Erythroblast (primary cell): Measurements from ENCODE around the gene TTC7B.

ENCODE experiments used
- DNase-seq, 2 experiments: peaks; one replicate each; lab custom pipeline; 2025; lab: John Stamatoyannopoulos, UW
- GATA1 ChIP-seq: IDR thresholded peaks from 2 replicates; pipeline ENCODE4 v1.6.1; 2011; ENCODE audit warnings: low read depth, mild to moderate bottlenecking, control low read depth, low read length, moderate library complexity
- POLR2A ChIP-seq: IDR thresholded peaks from 2 replicates; pipeline ENCODE4 v1.6.1; 2011; ENCODE audit warnings: mild to moderate bottlenecking, low read length

The TTC7B gene

DNA sequence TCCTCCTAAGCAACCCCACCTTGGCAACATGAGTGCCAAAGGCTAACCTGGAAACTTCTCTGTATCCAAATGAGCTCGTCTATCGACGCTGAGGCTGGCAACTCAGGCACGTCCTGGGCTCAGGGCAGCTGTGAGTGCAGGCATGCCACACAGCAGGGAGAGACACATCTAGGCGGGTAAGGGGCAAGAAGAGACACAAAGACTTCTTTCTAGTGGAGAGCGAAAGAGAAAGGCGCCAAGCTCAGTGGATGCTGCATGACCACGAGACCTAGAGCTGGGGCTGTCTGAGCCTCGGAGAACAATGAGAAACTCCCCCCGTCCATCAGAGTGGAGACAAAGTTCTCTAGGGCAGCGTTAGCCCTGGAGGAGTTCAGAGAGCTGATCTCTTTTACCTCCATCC is 249.0 kb downstream of the TTC7B start:
- no peak for TF ChIP-seq POLR2A
- no peak for TF ChIP-seq GATA1
- DNase-seq, result no peak

DNA sequence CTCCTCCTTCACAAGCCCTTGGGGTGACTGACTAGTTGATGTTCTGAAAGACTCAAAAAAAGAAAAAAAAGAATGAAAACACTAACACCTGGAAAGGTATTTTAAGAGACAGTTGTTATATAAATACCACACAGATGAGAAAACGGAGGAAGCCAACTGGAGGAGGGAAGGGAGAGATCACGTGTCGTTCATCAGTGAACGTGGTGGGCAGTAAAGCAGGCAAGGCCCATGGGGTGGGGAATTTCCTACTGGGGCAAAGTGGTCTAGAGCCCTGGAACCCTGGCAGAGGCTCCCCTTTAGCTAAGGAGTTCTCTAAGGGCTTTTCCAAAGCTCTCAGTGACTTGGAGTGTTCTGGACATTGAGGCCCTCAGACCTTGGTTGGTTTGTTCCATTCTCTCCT is 249.7 kb downstream of the TTC7B start:
- TF ChIP-seq GATA1 (no peak), POLR2A (no peak)
- DNase-seq, result no peak

DNA sequence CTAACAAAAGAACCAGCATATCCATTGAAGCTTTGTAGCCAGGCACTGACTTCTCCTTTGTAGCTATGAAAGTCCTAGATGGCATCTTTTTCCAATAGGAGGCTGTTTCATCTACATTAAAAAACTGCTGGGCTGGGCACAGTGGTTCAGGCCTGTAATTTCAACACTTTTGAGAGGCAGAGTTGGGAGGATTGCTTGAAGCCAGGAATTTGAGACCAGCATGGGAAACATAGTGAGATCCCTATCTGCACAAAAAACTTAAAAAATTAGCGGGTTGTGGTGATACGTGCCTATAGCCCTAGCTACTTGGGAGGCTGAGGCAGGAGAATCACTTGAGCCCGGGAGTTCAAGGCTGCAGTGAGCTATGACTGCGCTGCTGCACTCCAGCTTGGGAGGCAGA is 251.7 kb downstream of the TTC7B start:
- DNase-seq, result no peak
- no peak for TF ChIP-seq POLR2A
- TF ChIP-seq GATA1, result no peak

DNA sequence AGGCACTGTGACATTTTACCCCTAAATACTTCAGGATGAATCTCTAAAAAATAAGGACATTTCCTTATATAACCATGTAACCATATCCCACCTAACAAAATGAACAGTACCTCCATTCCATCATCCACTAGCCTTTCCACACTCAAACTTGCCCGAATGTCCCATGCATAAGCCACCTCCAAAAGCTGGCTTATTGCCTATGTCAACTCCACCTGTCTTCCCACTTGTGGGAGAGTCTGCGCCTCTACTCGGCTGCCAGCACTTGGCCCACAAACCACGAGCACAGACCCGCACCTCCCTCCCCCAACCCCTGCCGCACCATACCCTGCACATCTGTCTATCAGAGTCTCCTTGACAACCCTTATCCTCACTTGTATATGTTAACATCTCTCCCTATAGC is 253.6 kb downstream of the TTC7B start:
- TF ChIP-seq GATA1 (no peak), POLR2A (no peak)
- no peak for DNase-seq

DNA sequence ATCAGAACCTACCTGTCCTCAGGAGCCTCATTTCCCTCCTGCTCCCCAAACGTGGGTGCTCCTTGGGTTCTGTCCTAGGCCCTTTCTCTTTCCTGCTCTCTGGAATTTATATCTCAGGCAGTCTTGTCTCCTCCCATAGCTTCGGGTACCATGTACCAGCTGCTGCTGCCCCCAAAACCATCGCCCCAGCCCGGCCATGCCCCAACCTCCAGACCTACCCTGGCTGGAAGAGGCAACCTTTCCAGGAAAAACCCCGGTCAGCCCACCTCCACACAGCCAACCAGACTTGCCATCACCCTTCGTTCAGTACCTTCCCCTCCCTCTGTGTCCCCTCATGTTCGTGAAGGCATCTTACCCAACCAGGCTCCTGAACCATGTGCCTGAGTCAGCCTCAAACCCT is 254.3 kb downstream of the TTC7B start:
- no peak for TF ChIP-seq GATA1
- no peak for TF ChIP-seq POLR2A
- no peak for DNase-seq

DNA sequence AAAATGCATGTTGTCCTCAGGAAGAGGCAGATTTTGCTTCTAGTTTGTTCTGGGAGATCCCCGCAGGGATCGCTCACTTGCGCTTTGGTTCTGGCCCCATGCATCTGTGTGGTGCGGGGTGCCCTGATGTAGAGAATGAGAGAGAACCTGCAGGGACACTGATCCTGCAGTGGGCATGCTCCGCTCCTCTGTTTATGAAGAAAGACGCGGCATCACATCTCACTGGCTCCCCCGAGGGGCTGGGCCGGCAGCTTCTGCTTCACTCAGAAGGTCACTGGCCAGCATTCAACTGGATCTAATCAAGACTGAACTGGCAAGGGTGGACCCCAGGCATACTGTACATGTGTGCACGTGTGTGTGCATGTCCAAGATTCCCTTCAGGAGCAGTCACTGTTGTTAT is 255.2 kb downstream of the TTC7B start:
- TF ChIP-seq POLR2A (no peak), GATA1 (no peak)
- no peak for DNase-seq

DNA sequence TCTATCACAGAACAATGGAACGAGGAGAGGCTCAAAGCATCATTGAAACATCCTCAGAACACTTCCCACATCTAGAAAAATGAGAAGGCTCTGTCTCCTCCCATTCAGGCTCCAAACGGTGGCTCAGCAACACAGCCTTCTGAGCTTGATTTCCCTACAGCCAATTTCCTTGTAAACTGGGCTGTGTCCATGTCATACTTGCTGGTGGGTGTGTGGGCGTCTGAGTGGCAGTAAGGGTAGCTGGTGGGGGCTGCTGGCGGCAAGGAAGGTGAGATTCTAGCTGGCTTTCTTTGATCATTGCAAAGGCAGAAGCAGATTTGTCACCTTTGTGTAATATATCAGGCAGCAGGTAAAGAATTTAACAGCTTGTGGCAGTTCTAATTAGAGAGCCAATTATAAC is 255.7 kb downstream of the TTC7B start:
- no peak for DNase-seq
- TF ChIP-seq POLR2A (no peak), GATA1 (no peak)

DNA sequence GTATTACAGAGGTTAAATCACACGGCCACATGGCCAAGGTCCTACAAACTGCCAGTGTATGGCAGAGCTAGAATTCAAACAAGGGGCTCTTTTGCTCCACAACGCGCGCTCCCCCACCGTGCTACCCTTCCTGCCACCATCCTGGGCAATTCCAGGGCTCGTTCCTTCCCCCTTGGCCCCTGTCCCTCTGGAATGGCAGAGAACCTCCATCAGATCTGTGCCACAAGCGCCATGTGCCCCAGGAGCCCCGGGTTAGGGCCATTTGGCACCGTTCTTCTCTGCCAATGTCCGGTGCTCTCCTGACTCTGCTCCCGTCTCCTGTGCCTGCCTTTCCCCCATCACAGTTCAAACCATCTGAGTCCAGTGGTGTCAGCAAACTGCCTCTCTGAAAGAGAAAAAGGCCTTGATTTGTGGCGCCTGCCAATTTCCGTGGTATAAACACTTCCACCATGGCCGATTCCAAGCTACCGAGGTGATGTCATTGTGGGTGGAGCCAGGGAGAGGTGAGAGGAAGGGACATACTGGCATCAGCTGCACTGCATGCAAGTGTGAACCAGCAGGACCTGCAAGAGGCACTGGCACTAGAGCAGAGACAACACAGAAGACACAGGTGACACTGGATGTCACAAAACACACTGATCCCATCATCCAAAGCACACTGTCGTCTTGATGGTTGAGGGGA is 256.3 kb downstream of the TTC7B start:
- DNase-seq, result peak in 1 of 2 experiments; percentile 5
- no peak for TF ChIP-seq POLR2A
- no peak for TF ChIP-seq GATA1

DNA sequence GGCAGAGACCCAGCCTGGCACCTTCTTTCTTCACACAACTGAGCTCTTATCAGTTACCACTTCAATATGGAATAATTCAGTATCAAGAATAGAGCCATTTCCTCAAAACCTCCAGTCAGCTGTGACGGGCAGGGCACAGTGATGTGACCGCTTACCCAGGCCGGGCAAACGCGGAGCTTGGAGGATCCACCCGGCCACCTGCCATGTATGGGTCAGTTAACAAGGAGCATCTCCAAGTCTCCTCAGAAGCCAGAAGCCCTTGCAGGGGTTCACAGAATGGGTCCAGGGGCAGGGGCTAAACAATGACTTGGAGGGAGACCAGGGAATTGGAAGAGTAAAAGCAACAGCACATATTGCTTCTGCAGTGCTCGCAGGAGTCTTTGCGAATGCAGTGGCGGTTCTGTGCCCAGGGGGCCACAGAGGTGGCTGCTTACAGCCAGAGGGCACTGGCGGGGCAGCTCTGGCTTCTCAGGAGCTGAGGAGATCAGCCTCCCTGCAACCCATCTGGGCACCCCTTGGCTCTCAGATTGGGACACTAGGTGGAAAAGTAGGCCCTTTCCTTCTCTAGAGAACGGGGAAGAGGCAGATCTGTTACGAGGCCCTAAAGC is 257.1 kb downstream of the TTC7B start:
- DNase-seq, result no peak
- TF ChIP-seq GATA1, result no peak
- no peak for TF ChIP-seq POLR2A

DNA sequence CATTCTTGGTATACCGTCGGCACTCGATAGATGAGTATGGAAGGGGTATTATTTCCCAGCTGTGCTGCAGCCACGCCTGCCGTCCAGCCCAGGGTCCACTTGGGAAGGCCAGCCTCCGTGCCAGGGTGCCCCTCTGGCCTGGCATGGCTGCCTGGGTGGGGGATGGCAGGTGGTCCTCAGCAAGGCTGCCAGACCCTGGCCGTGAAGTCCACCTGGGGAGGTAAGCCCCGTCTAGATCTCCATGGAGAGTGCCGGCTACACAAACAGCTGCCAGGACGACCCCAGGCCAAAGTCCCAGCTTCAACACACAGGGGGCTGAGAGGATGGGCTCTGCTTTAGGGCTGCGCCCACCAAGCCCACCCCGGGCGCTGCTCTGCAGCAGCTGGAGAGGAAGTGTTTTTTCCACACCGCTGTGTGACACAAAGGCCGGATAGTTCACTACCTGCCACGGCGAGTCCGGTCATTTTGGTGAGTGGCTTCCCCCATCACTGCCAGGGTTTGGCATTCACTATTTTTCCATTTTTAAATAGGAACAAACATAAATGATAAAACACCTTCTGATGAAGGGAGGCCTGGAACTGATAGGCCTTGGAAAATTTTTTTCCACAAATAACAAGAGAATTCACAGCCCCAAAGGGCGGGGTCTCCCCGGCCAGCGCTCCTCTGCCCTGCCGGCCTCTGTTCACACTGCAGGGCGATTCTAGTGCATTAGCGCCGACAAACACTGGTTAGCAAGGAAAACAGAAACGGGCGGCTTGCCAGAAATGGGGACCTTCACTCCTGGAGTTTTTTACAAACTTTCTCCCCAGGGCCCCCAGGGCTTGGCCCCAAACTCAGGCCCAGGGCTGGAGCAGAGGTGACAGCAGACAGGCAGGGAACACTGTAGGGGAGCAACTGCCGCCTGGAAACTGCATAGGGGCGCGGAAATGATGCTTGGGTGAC is 257.9 kb downstream of the TTC7B start:
- no peak for DNase-seq
- TF ChIP-seq GATA1 (no peak), POLR2A (no peak)

DNA sequence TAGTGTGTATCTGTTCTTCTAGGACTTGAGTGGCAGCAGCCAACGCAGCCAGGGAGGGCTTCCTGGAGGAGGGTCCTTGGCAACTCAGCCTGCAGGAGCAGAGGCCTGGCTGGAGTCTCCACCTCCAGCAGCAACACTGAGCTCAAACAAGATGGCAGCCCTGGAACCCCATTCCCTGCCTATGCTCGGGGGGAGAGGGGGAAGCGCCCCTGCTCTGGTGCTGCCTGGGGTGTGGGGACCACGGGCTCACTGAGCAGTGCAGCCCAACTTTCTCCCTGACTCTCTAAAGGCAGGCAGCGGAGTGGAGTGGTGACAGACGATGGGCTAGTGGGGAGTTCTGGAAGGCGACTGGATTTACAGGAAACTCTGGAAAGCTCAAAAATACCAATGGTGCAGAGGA is 258.7 kb downstream of the TTC7B start:
- TF ChIP-seq GATA1, result no peak
- no peak for TF ChIP-seq POLR2A
- no peak for DNase-seq

DNA sequence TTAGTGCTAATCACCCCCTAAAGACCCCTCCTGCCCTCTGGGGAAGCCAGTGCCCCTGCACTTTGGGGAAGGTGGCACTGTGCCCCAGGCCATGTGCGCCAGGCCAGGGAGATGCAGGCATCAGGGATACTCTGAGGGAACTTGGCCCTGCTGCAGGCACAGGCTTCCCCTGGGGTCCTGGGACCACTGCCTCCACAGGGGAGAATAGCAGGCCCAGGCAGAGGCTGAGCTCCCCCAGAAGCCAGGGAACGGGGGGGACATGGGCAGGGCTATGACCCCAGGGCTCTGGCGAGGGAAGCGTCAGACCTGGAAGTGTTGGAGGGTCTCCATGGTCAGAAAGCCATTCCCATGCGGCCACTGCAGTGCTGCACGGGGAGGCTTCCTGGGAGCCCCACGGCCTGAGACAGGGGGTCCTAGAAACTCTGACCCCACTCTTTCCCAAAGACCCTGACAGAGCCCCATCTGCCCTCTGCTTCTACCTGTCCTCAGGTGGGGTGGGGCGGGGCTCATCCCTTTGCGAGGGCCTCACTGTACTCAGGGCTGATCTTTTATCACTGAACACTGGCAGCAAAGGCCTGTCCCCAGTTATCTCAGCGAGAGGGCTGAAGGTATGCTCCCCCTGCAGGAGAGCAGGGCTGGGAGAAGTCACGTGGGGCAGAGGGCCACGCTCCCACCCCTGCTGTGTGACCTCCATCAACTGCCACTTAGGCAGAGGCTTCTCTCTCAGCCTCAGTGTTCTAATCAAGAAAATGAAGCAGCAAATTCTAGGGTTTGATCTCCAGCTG is 259.4 kb downstream of the TTC7B start:
- no peak for TF ChIP-seq POLR2A
- no peak for TF ChIP-seq GATA1
- DNase-seq, result no peak

DNA sequence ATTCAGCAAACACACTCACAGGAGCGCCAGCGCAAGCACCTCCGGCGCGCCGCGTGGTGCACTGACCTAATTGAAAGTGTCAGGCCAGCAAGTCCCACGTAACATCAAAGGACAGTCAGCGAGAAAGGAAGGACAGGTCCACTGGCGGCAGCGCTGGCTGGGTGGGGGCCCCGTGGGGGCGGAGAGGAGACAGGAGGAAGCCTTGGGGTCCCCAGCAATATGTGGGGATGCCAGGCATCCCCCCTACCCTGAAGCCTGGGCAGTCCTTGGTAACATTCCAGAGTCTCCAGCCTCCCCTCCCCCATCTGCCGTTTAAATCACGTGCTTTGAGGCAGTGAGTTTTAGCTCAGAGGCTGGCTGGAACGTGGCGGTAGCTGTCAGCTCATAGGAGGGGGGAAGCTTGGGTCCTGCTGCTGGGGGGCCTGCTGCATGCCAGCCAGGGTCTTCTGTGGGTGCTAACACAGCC is 260.2 kb downstream of the TTC7B start:
- TF ChIP-seq POLR2A, result no peak
- no peak for TF ChIP-seq GATA1
- DNase-seq, result no peak
